GM18858 (cell line): ENCODE results near the gene HS6ST3.

Experiments used
- ATAC-seq: cut with Tn5 transposase; IDR thresholded peaks from one replicate; pipeline ENCODE4 v1.9.1; 2021; ENCODE audit not compliant: unreplicated experiment

Gene HS6ST3

GRCh38 chr13:96294930-96295881 is 205.3 kb downstream of the HS6ST3 start:
- ATAC-seq: no peak

- no peak for ATAC-seq
Observed at GRCh38 chr13:96297360-96297759, 207.5 kb downstream of the HS6ST3 start.

DNA sequence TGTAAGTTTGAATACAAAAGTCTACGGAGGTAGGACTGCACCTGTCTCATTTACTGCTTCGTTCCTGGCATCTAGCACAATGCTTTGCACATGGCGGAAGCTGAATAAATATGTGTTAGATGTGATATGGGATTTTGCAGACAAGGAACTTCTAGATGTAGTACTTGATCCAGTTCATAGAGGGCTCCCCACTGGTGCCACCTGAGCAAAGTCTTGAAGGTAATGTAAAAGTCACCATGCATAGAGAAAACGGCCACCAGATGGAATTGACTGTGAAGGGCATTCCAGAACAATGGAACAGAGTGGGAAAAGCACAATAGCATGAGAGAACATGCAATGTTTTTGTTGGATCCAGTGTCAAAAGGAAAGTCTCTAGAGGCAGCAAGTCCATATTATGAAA is 209.3 kb downstream of the HS6ST3 start:
- no peak for ATAC-seq

GRCh38 chr13:96308568-96308967 is 218.7 kb downstream of the HS6ST3 start:
- no peak for ATAC-seq

DNA sequence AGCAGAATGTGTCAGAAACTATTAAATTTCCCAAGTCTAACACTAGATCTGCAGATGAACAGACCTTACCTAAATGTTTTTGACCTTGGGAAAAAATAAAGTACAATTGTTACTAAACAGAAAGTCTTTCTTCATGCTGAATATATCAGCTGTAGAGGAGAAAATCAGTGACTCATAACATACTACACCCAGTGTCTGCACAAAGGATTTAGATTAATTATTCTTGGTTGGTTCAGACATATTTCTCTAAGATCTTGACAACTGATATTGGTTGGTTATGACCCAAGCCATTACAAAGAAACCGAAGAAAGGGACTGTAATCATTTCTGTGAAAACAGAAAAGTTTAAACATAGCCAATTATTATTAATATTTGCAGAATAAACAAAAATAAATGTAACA is 225.1 kb downstream of the HS6ST3 start:
- no peak for ATAC-seq

GRCh38 chr13:96338030-96338429 is 248.1 kb downstream of the HS6ST3 start:
- no peak for ATAC-seq

DNA sequence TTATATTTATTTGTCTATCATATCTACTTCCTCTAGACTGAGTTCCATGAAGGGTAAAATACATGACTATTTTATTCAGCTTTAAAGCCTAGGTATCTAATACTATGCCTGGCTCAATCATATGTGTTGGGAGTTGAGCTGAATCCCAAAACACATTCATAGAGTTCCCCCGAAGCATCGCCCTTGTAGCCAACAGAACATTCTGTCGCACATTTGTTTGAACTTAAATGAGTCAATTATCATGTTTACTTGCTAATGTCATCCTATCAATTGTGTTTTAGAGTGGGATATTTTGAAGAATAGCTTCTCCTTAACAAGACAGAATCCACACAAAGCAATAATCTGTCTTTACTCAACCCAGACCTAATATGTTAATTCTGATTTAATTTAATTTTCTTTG is 252.4 kb downstream of the HS6ST3 start:
- no peak for ATAC-seq

GRCh38 chr13:96342852-96343465 is 253.1 kb downstream of the HS6ST3 start:
- no peak for ATAC-seq

GRCh38 chr13:96346921-96347320 is 257.0 kb downstream of the HS6ST3 start:
- ATAC-seq: no peak

DNA sequence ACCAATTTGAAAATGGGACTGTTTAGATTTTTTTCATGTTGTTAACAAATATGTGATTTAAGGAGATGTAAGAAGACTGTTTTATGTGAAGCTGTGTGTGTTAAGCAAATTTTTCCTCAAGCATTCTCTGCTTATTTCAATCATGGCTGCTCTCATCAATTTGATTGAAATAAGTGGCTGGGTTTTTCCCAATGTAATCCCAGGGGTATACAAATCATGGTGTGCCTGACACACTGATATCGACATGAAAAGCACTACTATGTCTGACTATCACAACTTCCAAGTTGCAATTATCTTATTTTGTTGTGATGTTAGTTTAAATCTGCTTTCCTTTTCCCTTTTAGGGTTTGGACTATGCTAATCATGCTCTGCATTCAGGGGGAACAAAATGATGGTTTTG is 283.7 kb downstream of the HS6ST3 start:
- no peak for ATAC-seq

GRCh38 chr13:96377835-96378234 is 287.9 kb downstream of the HS6ST3 start:
- no peak for ATAC-seq

DNA sequence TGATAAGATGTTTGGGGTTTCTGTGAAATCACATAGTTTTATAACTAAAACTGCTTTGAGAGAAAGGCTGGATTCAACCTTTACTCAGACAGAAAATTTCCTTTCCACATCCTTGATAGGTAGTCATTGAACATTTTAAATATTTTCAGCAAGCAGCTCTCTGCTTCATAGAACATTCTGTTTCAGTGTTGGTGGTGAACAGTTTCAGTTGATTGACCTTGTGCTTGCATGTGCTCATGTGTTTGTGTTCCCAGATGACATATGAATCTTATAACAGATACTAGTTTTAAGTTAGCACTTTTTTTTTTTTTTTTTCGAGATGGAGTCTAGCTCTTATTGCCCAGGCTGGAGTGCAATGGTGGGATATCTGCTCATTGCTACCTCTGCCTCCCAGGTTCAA is 290.1 kb downstream of the HS6ST3 start:
- no peak for ATAC-seq

GRCh38 chr13:96381681-96382080 is 291.8 kb downstream of the HS6ST3 start:
- no peak for ATAC-seq

GRCh38 chr13:96388598-96388997 is 298.7 kb downstream of the HS6ST3 start:
- no peak for ATAC-seq

GRCh38 chr13:96391606-96392005 is 301.7 kb downstream of the HS6ST3 start:
- no peak for ATAC-seq

- ATAC-seq: no peak
Observed at GRCh38 chr13:96397807-96398206, 307.9 kb downstream of the HS6ST3 start.

DNA sequence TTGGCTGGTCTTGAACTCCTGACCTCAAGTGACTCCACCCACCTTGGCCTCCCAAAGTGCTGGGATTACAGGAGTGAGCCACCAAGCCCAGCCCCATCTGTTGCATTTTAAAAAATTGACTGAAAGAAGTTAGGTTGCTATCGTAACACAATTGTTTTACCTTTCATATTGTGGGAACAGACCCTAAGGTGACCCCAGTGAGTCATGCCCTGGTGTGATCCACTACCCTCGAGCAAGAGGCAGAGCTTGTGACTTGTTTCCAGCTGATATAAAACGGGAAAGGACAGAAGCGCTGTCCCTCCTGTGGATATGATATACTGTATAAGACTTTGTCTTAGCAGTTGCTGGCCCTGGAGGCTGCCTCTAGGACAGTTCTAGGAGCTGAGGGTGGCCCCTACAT is 308.6 kb downstream of the HS6ST3 start:
- ATAC-seq: no peak

DNA sequence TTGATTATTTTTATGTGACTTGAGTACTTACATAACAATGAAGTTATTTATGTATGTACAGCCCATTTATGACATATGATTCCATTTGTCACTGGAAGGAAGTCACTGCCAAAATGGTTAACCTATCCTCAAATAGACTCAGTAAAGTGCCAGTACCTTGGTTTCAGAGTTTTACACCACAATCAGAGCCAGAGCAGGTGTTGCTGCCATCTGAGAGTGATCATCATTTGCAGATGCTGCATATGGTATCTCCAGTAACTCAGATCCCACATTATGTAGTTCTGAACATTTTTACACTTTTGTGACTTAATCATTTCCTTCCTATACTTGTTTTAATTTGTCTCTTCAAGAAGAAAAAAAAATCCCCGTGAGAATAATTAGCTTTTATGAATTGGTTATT is 313.3 kb downstream of the HS6ST3 start:
- ATAC-seq: no peak

DNA sequence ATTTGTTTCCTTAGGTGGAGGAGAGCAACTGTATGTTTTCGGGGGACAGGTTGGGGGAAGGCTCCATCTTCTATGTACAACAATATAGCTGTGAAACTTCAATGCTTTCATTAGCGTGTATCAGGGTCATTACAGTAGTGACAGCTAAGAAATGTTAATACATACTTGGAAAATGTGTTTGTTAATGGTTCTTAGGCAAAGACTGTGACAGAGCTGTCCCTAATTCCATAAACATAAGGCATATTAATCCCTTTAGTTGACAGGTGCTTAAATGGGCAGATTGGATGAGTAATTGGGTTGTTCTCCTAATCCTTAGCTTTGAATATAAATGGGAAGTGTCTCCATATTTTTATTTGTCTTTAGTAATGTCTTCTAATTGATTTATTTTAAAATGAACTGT is 313.7 kb downstream of the HS6ST3 start:
- no peak for ATAC-seq

- ATAC-seq: no peak
Observed at GRCh38 chr13:96415831-96416385, 326.0 kb downstream of the HS6ST3 start.

DNA sequence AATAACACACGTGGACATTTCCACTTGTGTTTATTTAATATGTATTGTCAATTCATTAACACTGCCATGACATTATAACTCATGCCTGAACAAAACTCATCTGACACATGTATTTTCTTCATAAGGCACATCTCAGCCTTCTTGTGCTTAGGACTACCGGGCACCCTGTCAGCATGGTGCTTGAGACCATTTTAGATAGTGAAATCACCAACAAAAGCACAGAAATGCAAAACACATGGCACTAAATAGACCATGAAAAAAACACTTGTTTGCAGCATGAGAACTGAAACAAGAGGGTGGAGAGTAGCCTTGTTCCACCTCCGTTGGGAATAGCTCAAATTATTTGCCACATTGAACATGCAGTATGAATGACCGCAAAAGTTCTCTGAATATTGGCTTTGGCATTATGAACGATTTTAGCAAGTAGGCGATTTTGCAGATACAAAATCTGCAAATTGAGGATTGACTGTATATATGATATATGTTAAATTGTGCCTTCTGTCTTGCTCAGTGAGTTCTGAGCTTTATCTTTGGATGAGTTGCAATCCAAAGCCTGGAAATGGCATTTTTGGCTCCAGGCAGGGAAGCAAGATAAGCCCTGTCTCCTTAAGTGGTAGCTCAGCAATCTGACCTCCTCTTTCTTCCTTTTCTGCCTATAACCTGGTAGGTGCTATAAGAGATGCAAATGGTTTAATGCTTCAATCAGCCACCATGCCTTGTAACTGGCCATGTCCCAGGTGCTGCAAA is 328.2 kb downstream of the HS6ST3 start:
- ATAC-seq: no peak
